ENCODE data around the gene EPHA3.

Gene EPHA3

GRCh38 chr3:89067736-89068135 is 39.7 kb upstream of the EPHA3 start:
- Histone ChIP-seq H3K27me3 (ENCODE audit: control insufficient read depth in 1 of 2, insufficient read depth in 1 of 2, low read length in 2 of 2) (no peaks in the 10 kb centered on the region), H2BK120ac (ENCODE audit: low read depth, low read length) (no peak overlapping the region), H3K4me1 (ENCODE audit: control insufficient read depth, insufficient read depth, low read depth, low read length) (no peaks in the 10 kb centered on the region), H3K18ac (ENCODE audit: low read depth in 1 of 2, low read length in 2 of 2) (no peak overlapping the region), H2BK12ac (ENCODE audit: low read length in 2 of 2) (no peak overlapping the region), H3K9me3 (ENCODE audit: control insufficient read depth, low read length) (no peaks in the 10 kb centered on the region), H3K4me2 (ENCODE audit: low read length, poor library complexity, severe bottlenecking) (no peak overlapping the region), H3K36me3 (ENCODE audit: control insufficient read depth in 1 of 2, insufficient read depth in 2 of 2, low read depth in 1 of 2, low read length in 2 of 2) (no peaks in the 10 kb centered on the region), H3K27ac (ENCODE audit: low read length, poor library complexity, severe bottlenecking) (no peak overlapping the region), H2AK5ac (ENCODE audit: low read length, severe bottlenecking) (no peak overlapping the region), H4K8ac (ENCODE audit: low read length) (no peak overlapping the region), H2BK5ac (ENCODE audit: low read depth, low read length, poor library complexity, severe bottlenecking) (no peak overlapping the region), H3K23ac (ENCODE audit: low read length in 2 of 2) (no peak overlapping the region), H3K14ac (ENCODE audit: low read length in 2 of 2) (no peak overlapping the region), H2BK15ac (ENCODE audit: low read depth, poor library complexity, severe bottlenecking) (no peak overlapping the region), H3K79me1 (replicated peaks; ENCODE audit: low read length, poor library complexity, severe bottlenecking) (no peaks in the 10 kb centered on the region), H3K9ac (ENCODE audit: low read length) (no peak overlapping the region), H3K4ac (ENCODE audit: low read depth in 1 of 2, low read length in 2 of 2) (no peak overlapping the region), H2AFZ (ENCODE audit: low read depth, low read length) (no peak overlapping the region), H4K91ac (ENCODE audit: low read length) (no peak overlapping the region), H3K4me3 (ENCODE audit: insufficient read depth in 1 of 2, low read depth in 1 of 2, low read length in 2 of 2) (no peak overlapping the region)
- DNase-seq, result no peak
- 100% methylated on average over 1 of the region's 2 CpGs for WGBS

- H3K79me1 ChIP-seq (replicated peaks; ENCODE audit: low read length, poor library complexity, severe bottlenecking), result no peaks in the 10 kb centered on the region
- no peaks in the 10 kb centered on the region for H3K36me3 ChIP-seq (ENCODE audit: control insufficient read depth in 1 of 2, insufficient read depth in 2 of 2, low read depth in 1 of 2, low read length in 2 of 2)
- H4K91ac ChIP-seq (ENCODE audit: low read length), result no peak overlapping the region
- no peak overlapping the region for H3K4ac ChIP-seq (ENCODE audit: low read depth in 1 of 2, low read length in 2 of 2)
- H3K4me1 ChIP-seq (ENCODE audit: control insufficient read depth, insufficient read depth, low read depth, low read length), result no peaks in the 10 kb centered on the region
- 80% methylated on average over 2 of the region's 2 CpGs for WGBS
- no peak overlapping the region for H2AFZ ChIP-seq (ENCODE audit: low read depth, low read length)
- H2BK5ac ChIP-seq (ENCODE audit: low read depth, low read length, poor library complexity, severe bottlenecking), result no peak overlapping the region
- no peak overlapping the region for H3K9ac ChIP-seq (ENCODE audit: low read length)
- no peak overlapping the region for H2BK12ac ChIP-seq (ENCODE audit: low read length in 2 of 2)
- no peak overlapping the region for H3K4me2 ChIP-seq (ENCODE audit: low read length, poor library complexity, severe bottlenecking)
- no peak overlapping the region for H4K8ac ChIP-seq (ENCODE audit: low read length)
- no peak overlapping the region for H3K14ac ChIP-seq (ENCODE audit: low read length in 2 of 2)
- H2BK120ac ChIP-seq (ENCODE audit: low read depth, low read length), result no peak overlapping the region
- no peak overlapping the region for H3K23ac ChIP-seq (ENCODE audit: low read length in 2 of 2)
- H3K18ac ChIP-seq (ENCODE audit: low read depth in 1 of 2, low read length in 2 of 2), result no peak overlapping the region
- no peaks in the 10 kb centered on the region for H3K27me3 ChIP-seq (ENCODE audit: control insufficient read depth in 1 of 2, insufficient read depth in 1 of 2, low read length in 2 of 2)
- no peak overlapping the region for H2AK5ac ChIP-seq (ENCODE audit: low read length, severe bottlenecking)
- H2BK15ac ChIP-seq (ENCODE audit: low read depth, poor library complexity, severe bottlenecking), result no peak overlapping the region
- no peaks in the 10 kb centered on the region for H3K9me3 ChIP-seq (ENCODE audit: control insufficient read depth, low read length)
- DNase-seq, result no peak
- no peak overlapping the region for H3K4me3 ChIP-seq (ENCODE audit: insufficient read depth in 1 of 2, low read depth in 1 of 2, low read length in 2 of 2)
- H3K27ac ChIP-seq (ENCODE audit: low read length, poor library complexity, severe bottlenecking), result no peak overlapping the region
These were observed 34.8 kb upstream of the EPHA3 start for GRCh38 chr3:89072642-89073041.

DNA sequence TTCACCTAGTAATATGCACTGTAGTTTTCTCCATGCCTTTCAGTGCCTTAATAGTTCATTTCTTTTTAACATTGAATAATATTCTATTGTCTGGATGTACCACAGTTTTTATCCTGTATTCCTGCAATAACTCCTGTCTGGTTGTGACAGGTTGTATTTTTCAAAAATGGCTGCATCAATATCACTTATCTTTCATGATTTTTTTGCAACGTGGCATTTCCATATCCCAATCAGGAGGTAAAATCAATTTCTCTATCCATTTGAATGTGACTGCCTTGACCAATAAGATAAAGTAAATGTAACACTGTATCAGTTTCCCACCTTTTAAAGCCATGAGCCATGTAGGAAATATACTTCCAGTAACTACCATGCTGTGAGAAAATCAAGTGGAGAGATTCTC is 27.5 kb upstream of the EPHA3 start:
- Histone ChIP-seq H2BK12ac (ENCODE audit: low read length in 2 of 2) (no peak overlapping the region), H3K9me3 (ENCODE audit: control insufficient read depth, low read length) (no peaks in the 10 kb centered on the region), H4K8ac (ENCODE audit: low read length) (no peak overlapping the region), H2BK5ac (ENCODE audit: low read depth, low read length, poor library complexity, severe bottlenecking) (no peak overlapping the region), H3K14ac (ENCODE audit: low read length in 2 of 2) (no peak overlapping the region), H2BK15ac (ENCODE audit: low read depth, poor library complexity, severe bottlenecking) (no peak overlapping the region), H2AFZ (ENCODE audit: low read depth, low read length) (no peak overlapping the region), H3K4me2 (ENCODE audit: low read length, poor library complexity, severe bottlenecking) (no peak overlapping the region), H3K9ac (ENCODE audit: low read length) (no peak overlapping the region), H3K18ac (ENCODE audit: low read depth in 1 of 2, low read length in 2 of 2) (no peak overlapping the region), H3K4me3 (ENCODE audit: insufficient read depth in 1 of 2, low read depth in 1 of 2, low read length in 2 of 2) (no peak overlapping the region), H3K23ac (ENCODE audit: low read length in 2 of 2) (no peak overlapping the region), H3K4ac (ENCODE audit: low read depth in 1 of 2, low read length in 2 of 2) (no peak overlapping the region), H3K4me1 (ENCODE audit: control insufficient read depth, insufficient read depth, low read depth, low read length) (no peaks in the 10 kb centered on the region), H3K27me3 (ENCODE audit: control insufficient read depth in 1 of 2, insufficient read depth in 1 of 2, low read length in 2 of 2) (peaks cover 0 to under 1% of the 10 kb centered on the region in 2 experiments), H3K36me3 (ENCODE audit: control insufficient read depth in 1 of 2, insufficient read depth in 2 of 2, low read depth in 1 of 2, low read length in 2 of 2) (no peaks in the 10 kb centered on the region), H3K79me1 (replicated peaks; ENCODE audit: low read length, poor library complexity, severe bottlenecking) (no peaks in the 10 kb centered on the region), H4K91ac (ENCODE audit: low read length) (no peak overlapping the region), H3K27ac (ENCODE audit: low read length, poor library complexity, severe bottlenecking) (no peak overlapping the region), H2BK120ac (ENCODE audit: low read depth, low read length) (no peak overlapping the region), H2AK5ac (ENCODE audit: low read length, severe bottlenecking) (no peak overlapping the region)
- 83% methylated on average over 1 of the region's 1 CpG for WGBS
- no peak for DNase-seq

GRCh38 chr3:89087851-89088250 is 19.6 kb upstream of the EPHA3 start:
- H3K4me3 ChIP-seq (ENCODE audit: insufficient read depth in 1 of 2, low read depth in 1 of 2, low read length in 2 of 2), result no peak overlapping the region
- no peaks in the 10 kb centered on the region for H3K79me1 ChIP-seq (replicated peaks; ENCODE audit: low read length, poor library complexity, severe bottlenecking)
- H4K91ac ChIP-seq (ENCODE audit: low read length), result no peak overlapping the region
- H2BK15ac ChIP-seq (ENCODE audit: low read depth, poor library complexity, severe bottlenecking), result no peak overlapping the region
- no peak overlapping the region for H3K23ac ChIP-seq (ENCODE audit: low read length in 2 of 2)
- H3K4me2 ChIP-seq (ENCODE audit: low read length, poor library complexity, severe bottlenecking), result no peak overlapping the region
- H3K9me3 ChIP-seq (ENCODE audit: control insufficient read depth, low read length), result no peaks in the 10 kb centered on the region
- no peak overlapping the region for H2AFZ ChIP-seq (ENCODE audit: low read depth, low read length)
- no peak overlapping the region for H2AK5ac ChIP-seq (ENCODE audit: low read length, severe bottlenecking)
- H3K27ac ChIP-seq (ENCODE audit: low read length, poor library complexity, severe bottlenecking), result no peak overlapping the region
- DNase-seq, result no peak
- no peaks in the 10 kb centered on the region for H3K4me1 ChIP-seq (ENCODE audit: control insufficient read depth, insufficient read depth, low read depth, low read length)
- 100% methylated on average over 1 of the region's 1 CpG for WGBS
- no peak overlapping the region for H2BK5ac ChIP-seq (ENCODE audit: low read depth, low read length, poor library complexity, severe bottlenecking)
- H3K18ac ChIP-seq (ENCODE audit: low read depth in 1 of 2, low read length in 2 of 2), result no peak overlapping the region
- H3K36me3 ChIP-seq (ENCODE audit: control insufficient read depth in 1 of 2, insufficient read depth in 2 of 2, low read depth in 1 of 2, low read length in 2 of 2), result no peaks in the 10 kb centered on the region
- no peak overlapping the region for H3K14ac ChIP-seq (ENCODE audit: low read length in 2 of 2)
- no peak overlapping the region for H2BK120ac ChIP-seq (ENCODE audit: low read depth, low read length)
- H3K27me3 ChIP-seq (ENCODE audit: control insufficient read depth in 1 of 2, insufficient read depth in 1 of 2, low read length in 2 of 2), result peaks cover 0 to 4% of the 10 kb centered on the region in 2 experiments
- H3K4ac ChIP-seq (ENCODE audit: low read depth in 1 of 2, low read length in 2 of 2), result no peak overlapping the region
- H2BK12ac ChIP-seq (ENCODE audit: low read length in 2 of 2), result no peak overlapping the region
- no peak overlapping the region for H4K8ac ChIP-seq (ENCODE audit: low read length)
- H3K9ac ChIP-seq (ENCODE audit: low read length), result no peak overlapping the region

Measured in mesenchymal stem cell (in vitro differentiated cells and primary cell).